Activated CD8-positive, alpha-beta T cell treated with anti-CD3 and anti-CD28 coated beads, Interleukin-2, amount 10 ng/mL, durations not matched to agents 7 days and 5 days (primary cell): Measurements from ENCODE around the gene SGMS1. TPM values are rescaled to one million over a fixed set of nuclear protein-coding genes. Genes with fewer than 3 reads are reported as not detected.
A peak's percentile ranks its signal among the peaks of the same experiment; 100 is the strongest.
"Not testable (repeated sequence)": the region's sequence is repeated elsewhere in the genome, so short reads cannot be mapped to it uniquely, and the experiment has no call there.

Experiments
- ATAC-seq: fragments of 150-1000 bp; cut with Tn5 transposase; one replicate; pipeline ENCODE4 v1.10.0; 2021; ENCODE audit warnings: moderate library complexity
- CTCF ChIA-PET: fragments of 350-600 bp; sonication (Branson Sonifier 250); formaldehyde crosslinking; loops from one replicate; lab custom pipeline; 2021; ENCODE audit warnings: antibody characterized with exemption; lab: Charles Lee
- POLR2A ChIA-PET: fragments of 350-600 bp; sonication (Branson Sonifier 250); formaldehyde crosslinking; loops from one replicate; lab custom pipeline; 2021; ENCODE audit warnings: antibody characterized with exemption; lab: Charles Lee
- DNase-seq: peaks from one replicate; pipeline ENCODE4 v3.0.0-alpha.2; 2020
- H3K27ac Mint-ChIP-seq: one replicate; pipeline ENCODE4 v1.8.0; 2021; ENCODE audit warnings: mild to moderate bottlenecking, mixed read lengths
- H3K27me3 Mint-ChIP-seq: one replicate; pipeline ENCODE4 v1.8.0; 2021; ENCODE audit warnings: low read depth, mixed read lengths
- H3K36me3 Mint-ChIP-seq: one replicate; pipeline ENCODE4 v1.8.0; 2021; ENCODE audit warnings: low read depth, mixed read lengths
- H3K4me1 Mint-ChIP-seq: one replicate; pipeline ENCODE4 v1.8.0; 2021; ENCODE audit warnings: low read depth, mixed read lengths
- H3K4me3 Mint-ChIP-seq: one replicate; pipeline ENCODE4 v1.8.0; 2021; ENCODE audit warnings: mild to moderate bottlenecking, mixed read lengths
- H3K9me3 Mint-ChIP-seq: one replicate; pipeline ENCODE4 v1.8.0; 2022; ENCODE audit warnings: mixed read lengths; ENCODE audit not compliant: insufficient read depth
- total RNA-seq, 2 experiments: library from RNA; stranded (reverse); gene quantifications; one replicate each; pipeline ENCODE4 v1.2.3, GENCODE V29; 2021

SGMS1 gene
- total RNA-seq, 2 experiments from 2014 or later = 14.2 to 16.4 TPM

DNA sequence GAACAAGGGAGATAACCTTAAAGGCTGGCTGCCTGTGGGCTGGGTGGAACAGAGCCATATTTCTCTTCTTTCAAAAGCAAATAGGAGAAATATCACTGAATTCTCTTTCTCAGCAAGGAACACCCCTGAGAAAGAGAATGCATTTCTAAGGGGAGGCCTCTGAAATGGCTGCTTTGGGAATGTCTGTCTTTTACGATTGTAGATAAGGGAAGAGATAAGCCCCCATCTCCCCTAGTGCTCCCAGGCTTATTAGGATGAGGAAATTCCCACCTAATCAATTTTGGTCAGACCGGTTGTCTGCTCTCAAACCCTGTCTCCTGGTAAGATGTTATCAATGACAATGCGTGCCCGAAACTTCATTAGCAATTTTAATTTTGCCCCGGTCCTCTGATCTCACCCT, 178.0 kb downstream of the SGMS1 start:
- H3K27ac Mint-ChIP-seq, POLR2A ChIA-PET, DNase-seq, CTCF ChIA-PET, H3K4me3 Mint-ChIP-seq, ATAC-seq, H3K27me3 Mint-ChIP-seq: not testable (repeated sequence)
- Mint-ChIP-seq H3K4me1 (peaks cover 13% of the 10 kb centered on the region), H3K9me3 (peaks cover 25% of the 10 kb centered on the region), H3K36me3 (peaks cover 26% of the 10 kb centered on the region)

- Mint-ChIP-seq H3K9me3 (peaks cover 9% of the 10 kb centered on the region), H3K27ac (no peak overlapping the region), H3K4me1 (peaks cover 35% of the 10 kb centered on the region), H3K27me3 (no peaks in the 10 kb centered on the region), H3K4me3 (no peak overlapping the region), H3K36me3 (peaks cover 17% of the 10 kb centered on the region)
- CTCF ChIA-PET = interaction anchor here (0.6 to 1.9 kb wide), 3 partner anchors 15 to 181 kb away, joined by 3 to 5 read pairs (median 3); no protein-coding TSS in a partner anchor
- POLR2A ChIA-PET = no interaction called here
- DNase-seq = no peak
- ATAC-seq = no peak
Measured at GRCh38 chr10:50440489-50440888, 183.3 kb downstream of the SGMS1 start.

DNA sequence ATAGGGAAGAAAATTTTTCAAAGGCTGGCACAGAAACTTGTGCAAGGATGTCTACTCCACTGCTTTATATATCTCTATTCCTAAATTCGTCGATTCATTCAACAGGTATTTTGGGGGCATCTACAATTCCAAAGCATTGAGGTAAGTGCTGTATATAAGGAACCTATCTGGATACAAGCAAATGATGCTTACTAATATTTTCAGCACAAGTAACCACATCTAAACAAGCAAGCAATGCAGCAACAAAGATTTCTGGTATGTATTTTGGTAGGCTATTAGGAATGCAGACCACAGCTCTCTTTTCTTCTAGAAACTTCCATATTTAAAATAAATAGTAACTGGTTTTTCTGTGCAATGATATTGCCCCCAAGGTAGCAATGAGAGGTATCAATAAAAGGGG, 183.9 kb downstream of the SGMS1 start:
- peaks cover 35% of the 10 kb centered on the region for H3K4me1 Mint-ChIP-seq
- no peak overlapping the region for H3K4me3 Mint-ChIP-seq
- ATAC-seq = no peak
- DNase-seq = no peak
- ChIA-PET CTCF (interaction anchor here (0.6 to 1.9 kb wide), 7 partner anchors 12 to 182 kb away, joined by 3 to 5 read pairs (median 3); no protein-coding TSS in a partner anchor), POLR2A (no interaction called here)
- no peaks in the 10 kb centered on the region for H3K27me3 Mint-ChIP-seq
- peaks cover 7% of the 10 kb centered on the region for H3K9me3 Mint-ChIP-seq
- H3K36me3 Mint-ChIP-seq = peaks cover 14% of the 10 kb centered on the region
- H3K27ac Mint-ChIP-seq = no peak overlapping the region

DNA sequence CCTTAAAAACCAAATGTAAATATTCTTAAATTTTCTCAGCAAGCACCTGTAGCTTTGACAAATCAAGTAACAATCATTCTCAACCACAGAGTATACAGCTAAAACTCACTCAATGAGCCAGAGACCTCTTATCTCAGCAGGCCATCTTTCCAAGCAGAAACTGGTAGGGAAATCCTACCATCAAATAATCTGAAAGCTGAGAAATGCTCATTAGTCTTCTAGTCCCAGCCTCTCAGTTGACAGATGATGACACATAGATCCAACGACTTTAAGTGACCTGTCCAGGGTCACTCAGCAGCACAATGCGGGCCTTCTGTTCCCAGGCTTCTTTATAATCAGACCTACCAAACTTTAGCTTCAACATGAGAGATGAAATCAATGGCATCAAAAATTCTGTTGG, 184.6 kb downstream of the SGMS1 start:
- Mint-ChIP-seq H3K36me3 (peaks cover 13% of the 10 kb centered on the region), H3K27me3 (no peaks in the 10 kb centered on the region), H3K9me3 (peaks cover 5% of the 10 kb centered on the region), H3K27ac (no peak overlapping the region), H3K4me1 (peaks cover 35% of the 10 kb centered on the region), H3K4me3 (no peak overlapping the region)
- ChIA-PET CTCF (interaction anchor here (0.9 to 1.9 kb wide), 5 partner anchors 12 to 57 kb away, joined by 3 to 5 read pairs (median 4); no protein-coding TSS in a partner anchor), POLR2A (no interaction called here)
- ATAC-seq (no peak), DNase-seq (no peak)

GRCh38 chr10:50438049-50438936, 185.5 kb downstream of the SGMS1 start:
- DNase-seq (no peak), ATAC-seq (no peak)
- Mint-ChIP-seq H3K9me3 (no peaks in the 10 kb centered on the region), H3K36me3 (peaks cover 16% of the 10 kb centered on the region), H3K4me3 (no peak overlapping the region), H3K27ac (peak overlapping the region; percentile 15), H3K4me1 (peaks cover 35% of the 10 kb centered on the region), H3K27me3 (no peaks in the 10 kb centered on the region)
- POLR2A ChIA-PET = no interaction called here
- CTCF ChIA-PET = interaction anchor here (0.7 to 1.6 kb wide), 3 partner anchors 18 to 58 kb away, joined by 3 to 4 read pairs (median 4); no protein-coding TSS in a partner anchor

DNA sequence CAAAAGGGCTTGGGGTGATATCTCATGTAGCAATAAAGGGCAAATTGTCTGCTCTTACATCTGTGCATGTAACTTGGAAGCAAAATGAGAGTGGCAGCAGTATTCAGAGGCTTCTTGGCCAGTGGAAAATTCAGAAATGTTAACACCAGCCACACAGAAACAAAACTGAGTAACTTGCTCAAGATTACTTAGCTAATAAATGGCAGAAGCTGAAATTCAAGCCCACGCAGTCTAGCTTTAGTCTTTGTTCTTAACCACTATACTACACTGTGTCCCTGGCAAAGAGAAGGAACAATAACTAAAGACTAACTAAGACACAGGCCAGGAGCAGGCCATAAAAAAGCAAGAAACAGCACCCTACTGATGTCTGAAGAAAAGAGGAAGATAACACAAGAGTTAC, 186.5 kb downstream of the SGMS1 start:
- Mint-ChIP-seq H3K4me3 (no peak overlapping the region), H3K9me3 (no peaks in the 10 kb centered on the region), H3K27ac (no peak overlapping the region), H3K27me3 (no peaks in the 10 kb centered on the region), H3K36me3 (peaks cover 22% of the 10 kb centered on the region), H3K4me1 (peaks cover 43% of the 10 kb centered on the region)
- CTCF ChIA-PET = no interaction called here
- DNase-seq (no peak), ATAC-seq (no peak)
- POLR2A ChIA-PET = no interaction called here

DNA sequence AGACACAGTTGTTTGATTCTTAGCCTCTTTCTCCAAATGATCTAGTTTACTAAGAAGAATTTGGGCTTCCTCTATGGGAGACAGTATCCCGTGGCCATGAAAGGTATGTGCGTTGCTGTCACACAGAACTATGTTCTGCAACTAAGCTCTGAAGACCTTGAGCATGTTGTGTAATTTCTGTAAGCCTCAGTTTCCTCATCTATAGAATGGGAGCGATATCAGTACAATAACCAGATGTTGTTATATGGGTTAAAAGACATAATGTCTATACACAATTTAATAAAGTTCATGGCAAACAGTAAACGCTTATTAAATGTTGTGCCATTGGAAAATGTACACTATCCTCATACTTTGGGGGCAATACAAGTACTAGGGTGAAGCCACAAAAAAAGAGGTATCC, 187.0 kb downstream of the SGMS1 start:
- H3K27ac Mint-ChIP-seq = no peak overlapping the region
- H3K9me3 Mint-ChIP-seq = no peaks in the 10 kb centered on the region
- ChIA-PET POLR2A (no interaction called here), CTCF (no interaction called here)
- no peak for ATAC-seq
- H3K4me1 Mint-ChIP-seq = peaks cover 46% of the 10 kb centered on the region
- H3K27me3 Mint-ChIP-seq = no peaks in the 10 kb centered on the region
- H3K36me3 Mint-ChIP-seq = peaks cover 21% of the 10 kb centered on the region
- H3K4me3 Mint-ChIP-seq = no peak overlapping the region
- no peak for DNase-seq

DNA sequence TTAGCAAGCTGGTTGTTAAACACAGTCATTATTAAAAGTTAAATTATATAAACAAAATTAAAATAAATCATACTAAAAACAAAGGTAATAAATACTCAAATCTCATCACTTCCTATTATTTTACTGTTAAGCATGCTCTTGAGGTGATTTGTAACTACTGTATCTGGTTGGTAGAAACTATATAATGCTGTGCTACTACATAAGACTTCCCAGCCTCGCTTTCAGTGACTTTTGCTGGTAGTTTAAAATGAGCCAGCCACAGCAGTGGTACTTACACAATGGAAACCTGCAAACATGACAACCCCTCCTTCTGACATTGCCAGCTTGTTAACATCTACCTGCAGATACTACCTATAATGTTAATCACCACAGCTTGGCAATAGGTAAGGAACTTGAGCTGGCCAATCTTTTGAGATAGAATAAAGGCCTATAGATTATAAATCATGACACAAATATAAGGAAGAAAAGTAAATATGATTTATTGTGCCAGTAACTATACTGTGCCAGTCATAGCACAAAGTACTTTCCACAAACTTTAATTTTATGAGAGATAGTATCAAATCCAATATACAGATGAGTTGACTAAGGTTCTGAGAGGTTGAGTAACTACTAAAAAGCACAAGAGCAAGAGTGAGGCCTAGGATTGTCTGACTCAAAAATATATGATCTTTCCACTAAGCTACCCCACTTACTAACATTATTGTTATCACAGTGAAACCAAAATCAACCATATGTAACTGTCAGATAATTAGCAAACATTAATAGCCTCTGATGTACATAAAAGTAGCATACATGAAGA, 191.3 kb downstream of the SGMS1 start:
- CTCF ChIA-PET = interaction anchor here (1.0 to 2.5 kb wide), 7 partner anchors 11 to 221 kb away, joined by 3 to 13 read pairs (median 4); no protein-coding TSS in a partner anchor

DNA sequence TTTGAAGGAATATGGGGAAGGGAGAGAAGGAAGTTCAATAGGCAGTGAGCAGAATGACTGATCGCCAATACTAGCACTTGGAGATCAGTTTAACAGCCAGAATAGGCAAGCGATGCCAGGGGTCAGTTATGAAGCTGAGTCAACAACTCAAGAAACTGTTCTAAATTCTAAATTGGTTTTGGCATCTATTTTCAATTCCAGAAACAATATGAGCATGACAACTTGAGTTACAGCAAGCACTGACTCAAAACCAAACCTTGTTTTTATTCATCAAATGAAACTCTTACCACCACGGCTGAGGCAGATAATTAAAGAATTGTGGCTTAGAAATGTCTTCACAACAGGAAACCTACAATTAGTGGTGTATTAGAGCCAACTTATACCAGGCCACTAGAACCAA, 192.0 kb downstream of the SGMS1 start:
- Mint-ChIP-seq H3K27me3 (no peaks in the 10 kb centered on the region), H3K27ac (peak overlapping the region; percentile 64), H3K4me3 (peak overlapping the region; percentile 30), H3K4me1 (peaks cover 22% of the 10 kb centered on the region), H3K36me3 (peaks cover 27% of the 10 kb centered on the region), H3K9me3 (no peaks in the 10 kb centered on the region)
- CTCF ChIA-PET = interaction anchor here (1.0 to 2.5 kb wide), 6 partner anchors 10 to 222 kb away, joined by 3 to 13 read pairs (median 4); no protein-coding TSS in a partner anchor
- POLR2A ChIA-PET = interaction anchor here (0.8 to 1.8 kb wide), 4 partner anchors 14 to 193 kb away, joined by 3 to 4 read pairs (median 3); no protein-coding TSS in a partner anchor
- DNase-seq = no peak
- ATAC-seq = peak; percentile 73

More for the DNA sequence above, 191.3 kb downstream of the SGMS1 start:
- ATAC-seq = peak; percentile 37
- Mint-ChIP-seq H3K27ac (peak overlapping the region; percentile 6), H3K36me3 (peaks cover 25% of the 10 kb centered on the region), H3K27me3 (no peaks in the 10 kb centered on the region), H3K4me3 (no peak overlapping the region), H3K9me3 (no peaks in the 10 kb centered on the region), H3K4me1 (peaks cover 25% of the 10 kb centered on the region)
- POLR2A ChIA-PET = interaction anchor here (0.8 to 1.8 kb wide), 3 partner anchors 14 to 192 kb away, joined by 3 to 4 read pairs (median 3); no protein-coding TSS in a partner anchor
- no peak for DNase-seq

DNA sequence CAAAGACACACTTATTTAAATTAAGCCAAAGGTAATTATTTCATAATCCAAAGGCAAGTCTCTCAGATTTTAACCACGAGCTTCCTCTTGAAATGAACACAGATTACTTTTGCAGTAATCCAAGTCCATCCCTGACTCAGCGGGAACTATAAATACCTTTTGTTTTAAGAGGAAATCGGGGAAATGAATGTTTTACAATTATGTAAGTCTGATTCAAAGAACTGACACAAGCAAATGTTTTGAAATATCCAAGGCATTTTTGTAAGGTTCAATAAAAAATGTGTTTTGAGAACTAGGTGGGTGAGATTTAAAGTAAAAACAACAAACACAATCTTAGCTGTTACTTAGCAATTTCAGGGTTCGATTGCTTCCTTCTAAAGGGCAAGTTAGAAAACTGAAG, 192.6 kb downstream of the SGMS1 start:
- Mint-ChIP-seq H3K4me3 (peak overlapping the region; percentile 30), H3K36me3 (peaks cover 31% of the 10 kb centered on the region), H3K9me3 (no peaks in the 10 kb centered on the region), H3K4me1 (peaks cover 28% of the 10 kb centered on the region), H3K27me3 (no peaks in the 10 kb centered on the region), H3K27ac (peak overlapping the region; percentile 64)
- DNase-seq (no peak), ATAC-seq (no peak)
- POLR2A ChIA-PET = interaction anchor here (0.6 to 1.8 kb wide), 5 partner anchors 13 to 193 kb away, joined by 3 to 4 read pairs (median 3); no protein-coding TSS in a partner anchor
- CTCF ChIA-PET = interaction anchor here (1.0 to 2.5 kb wide), 5 partner anchors 9 to 81 kb away, joined by 3 to 13 read pairs (median 5); no protein-coding TSS in a partner anchor

DNA sequence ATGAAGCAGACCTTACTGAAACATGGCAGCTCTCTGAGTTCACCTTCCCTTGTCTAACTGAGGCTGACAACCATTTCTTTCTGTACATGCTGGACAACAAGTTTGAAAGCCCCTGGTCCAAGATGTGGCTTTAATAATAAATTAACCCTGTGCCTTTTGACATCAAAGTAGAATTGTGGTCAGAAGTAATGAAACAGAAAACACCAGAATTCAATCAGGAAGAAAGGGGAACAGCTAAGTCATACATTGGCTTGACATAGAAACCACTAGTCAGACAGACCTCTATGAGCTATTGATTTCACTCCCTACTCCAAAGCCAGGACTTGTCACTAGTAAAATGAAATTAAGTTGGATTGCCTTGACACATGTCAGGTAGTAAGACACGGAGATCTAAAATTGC, 197.3 kb downstream of the SGMS1 start:
- H3K4me1 Mint-ChIP-seq = peaks cover 20% of the 10 kb centered on the region
- no peak overlapping the region for H3K4me3 Mint-ChIP-seq
- H3K27ac Mint-ChIP-seq = no peak overlapping the region
- CTCF ChIA-PET = interaction anchor here (1.0 kb wide), 2 partner anchors 13 to 59 kb away, joined by 3 read pairs; no protein-coding TSS in a partner anchor
- POLR2A ChIA-PET = interaction anchor here (0.7 kb wide), 1 partner anchor 47 kb away, joined by 3 read pairs; no protein-coding TSS in a partner anchor
- DNase-seq = no peak
- no peak for ATAC-seq
- no peaks in the 10 kb centered on the region for H3K27me3 Mint-ChIP-seq
- H3K9me3 Mint-ChIP-seq = peaks cover 3% of the 10 kb centered on the region
- H3K36me3 Mint-ChIP-seq = peaks cover 19% of the 10 kb centered on the region
